Activated CD8-positive, alpha-beta memory T cell treated with anti-CD3 and anti-CD28 coated beads, Interleukin-2, amount 50 U/mL, for 48 hours (primary cell): ENCODE results near the gene RBL1.
"Not testable (repeated sequence)": the region's sequence is repeated elsewhere in the genome, so short reads cannot be mapped to it uniquely, and the experiment has no call there.

Experiments
- DNase-seq: peaks from one replicate; pipeline ENCODE4 v3.0.0-alpha.2; 2020

The RBL1 gene

DNA sequence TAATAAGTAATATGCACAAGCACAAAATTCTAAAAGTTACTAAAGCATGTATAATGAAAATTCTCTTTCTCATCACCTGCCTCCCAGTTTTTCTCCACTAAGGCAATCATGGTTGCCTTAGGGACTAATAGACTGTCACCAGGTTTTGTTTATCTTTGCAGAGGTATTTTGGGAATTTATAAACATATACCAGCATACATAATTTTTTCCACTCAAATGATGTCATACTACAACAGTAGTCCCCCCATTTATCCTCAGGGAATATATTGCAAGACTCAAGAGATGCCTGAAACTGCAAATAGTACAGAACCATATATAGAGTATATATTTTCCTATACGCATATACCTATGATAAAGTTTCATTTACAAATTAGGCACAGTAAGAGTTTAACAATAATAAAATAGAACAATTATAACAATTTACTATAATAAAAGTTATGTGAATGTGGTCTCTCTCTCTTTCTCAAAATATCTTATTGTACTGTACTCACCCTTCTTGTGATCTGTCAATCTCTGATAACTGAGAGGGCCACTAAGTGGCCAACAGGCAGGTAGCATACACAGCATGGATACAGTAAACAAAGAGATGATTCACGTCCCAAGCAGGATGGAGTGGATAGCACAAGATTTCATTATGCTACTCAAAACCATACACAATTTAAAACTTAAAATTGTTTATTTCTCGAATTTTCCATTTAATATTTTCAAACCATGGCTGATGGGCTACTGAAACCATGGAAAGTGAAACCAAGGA, 19.7 kb downstream of the RBL1 start:
- no peak for DNase-seq

DNA sequence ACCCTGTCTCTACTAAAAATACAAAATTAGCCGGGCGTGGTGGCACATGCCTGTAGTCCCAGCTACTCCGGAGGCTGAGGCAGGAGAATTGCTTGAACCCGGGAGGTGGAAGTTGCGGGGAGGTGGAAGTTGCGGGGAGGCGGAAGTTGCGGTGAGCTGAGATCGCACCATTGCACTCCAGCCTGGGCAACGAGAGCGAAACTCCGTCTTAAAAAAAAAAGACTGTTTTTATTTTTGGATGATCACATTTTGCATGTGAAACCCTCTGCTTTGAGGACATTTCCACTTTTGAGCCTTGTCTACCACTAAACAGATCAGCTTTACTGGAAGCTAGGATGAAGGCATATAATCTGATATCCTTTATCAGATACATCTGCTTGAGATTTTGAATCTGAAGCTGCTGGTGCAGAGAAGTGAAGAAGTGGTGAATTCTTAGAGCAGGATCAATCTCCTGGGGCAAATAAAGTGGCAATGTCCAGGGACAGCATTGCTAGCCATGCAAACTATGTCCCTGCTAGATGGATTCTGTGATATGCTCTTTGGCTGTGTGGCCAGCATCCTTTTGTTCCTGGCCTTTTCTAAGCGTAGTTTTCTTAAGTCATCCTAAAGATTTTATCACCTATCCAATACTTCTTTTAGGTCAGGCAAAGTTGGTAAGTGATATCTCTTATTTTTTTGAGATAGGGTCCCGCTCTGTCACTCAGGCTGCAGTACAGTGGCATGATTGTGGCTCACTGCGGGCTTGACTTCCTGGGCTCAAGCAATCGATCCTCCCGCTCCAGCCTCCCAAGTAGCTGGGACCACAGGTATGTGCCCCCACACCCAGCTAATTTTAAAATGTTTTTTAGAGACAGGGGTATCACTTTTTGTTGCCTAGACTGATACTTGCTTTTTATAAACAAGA, 23.3 kb downstream of the RBL1 start:
- no peak for DNase-seq

DNA sequence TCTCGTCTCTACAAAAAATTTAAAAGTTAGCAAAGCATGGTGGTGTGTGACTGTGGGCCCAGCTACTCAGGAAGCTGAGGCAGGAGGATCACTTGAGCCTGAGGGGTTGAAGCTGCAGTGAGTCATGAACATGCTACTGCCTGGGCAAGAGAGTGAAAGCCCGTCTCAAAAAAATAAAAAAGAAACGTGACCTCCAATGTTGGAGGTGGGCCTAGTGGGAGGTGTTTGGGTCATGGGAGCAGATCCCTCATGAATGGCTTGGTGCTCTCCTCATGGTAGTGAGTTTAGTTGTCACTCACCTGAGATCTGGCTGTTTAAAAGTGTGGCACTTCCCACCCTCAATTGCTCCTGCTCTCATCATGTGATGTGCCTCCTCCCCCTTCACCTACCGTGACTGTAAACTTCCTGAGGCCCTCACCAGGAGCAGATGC, 24.3 kb downstream of the RBL1 start:
- DNase-seq: no peak

DNA sequence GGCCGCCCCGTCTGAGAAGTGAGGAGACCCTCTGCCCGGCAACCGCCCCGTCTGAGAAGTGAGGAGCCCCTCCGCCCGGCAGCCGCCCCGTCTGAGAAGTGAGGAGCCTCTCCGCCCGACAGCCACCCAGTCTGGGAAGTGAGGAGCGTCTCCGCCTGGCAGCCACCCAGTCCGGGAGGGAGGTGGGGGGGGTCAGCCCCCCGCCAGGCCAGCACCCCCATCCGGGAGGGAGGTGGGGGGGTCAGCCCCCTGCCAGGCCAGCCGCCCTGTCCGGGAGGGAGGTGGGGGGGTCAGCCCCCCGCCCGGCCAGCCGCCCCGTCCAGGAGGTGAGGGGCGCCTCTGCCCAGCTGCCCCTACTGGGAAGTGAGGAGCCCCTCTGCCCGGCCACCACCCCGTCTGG, 26.2 kb downstream of the RBL1 start:
- DNase-seq: not testable (repeated sequence)

DNA sequence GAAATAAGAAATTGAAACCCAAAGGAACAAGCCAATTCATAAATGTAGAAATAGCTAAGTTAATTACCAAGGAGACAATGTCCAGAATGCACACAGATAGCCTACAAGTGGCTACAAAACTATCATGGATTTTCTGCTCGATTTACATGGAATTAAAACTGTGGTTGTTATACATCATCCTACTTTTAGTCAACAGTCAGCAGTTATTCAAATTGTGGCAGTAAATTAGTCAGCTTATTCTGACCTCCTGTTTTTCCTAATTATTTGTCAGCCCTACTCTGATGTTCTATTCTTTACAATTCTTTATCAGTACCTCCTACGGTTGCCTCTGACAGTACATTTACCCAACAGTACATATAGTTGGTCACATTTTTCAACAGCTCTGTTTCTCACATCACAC, 29.6 kb downstream of the RBL1 start:
- no peak for DNase-seq

DNA sequence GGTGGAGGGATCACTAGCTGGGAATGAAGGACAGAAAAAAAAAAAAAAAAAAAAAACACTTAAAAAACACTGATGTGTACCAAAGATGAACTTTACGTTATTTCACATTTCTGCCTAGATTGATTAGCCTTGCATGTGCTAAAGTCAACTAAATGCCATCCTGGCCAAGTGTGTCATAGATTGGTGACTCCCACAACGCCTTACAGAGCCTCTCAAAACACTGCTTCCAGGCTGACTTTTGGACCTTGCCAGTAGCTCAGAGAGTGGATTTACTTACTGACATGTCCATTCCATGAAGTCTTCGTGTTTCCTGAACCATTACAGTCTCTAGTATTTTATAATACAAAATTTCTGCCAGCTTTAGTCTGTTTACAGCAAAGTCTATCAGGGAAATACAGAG, 40.5 kb downstream of the RBL1 start:
- no peak for DNase-seq

DNA sequence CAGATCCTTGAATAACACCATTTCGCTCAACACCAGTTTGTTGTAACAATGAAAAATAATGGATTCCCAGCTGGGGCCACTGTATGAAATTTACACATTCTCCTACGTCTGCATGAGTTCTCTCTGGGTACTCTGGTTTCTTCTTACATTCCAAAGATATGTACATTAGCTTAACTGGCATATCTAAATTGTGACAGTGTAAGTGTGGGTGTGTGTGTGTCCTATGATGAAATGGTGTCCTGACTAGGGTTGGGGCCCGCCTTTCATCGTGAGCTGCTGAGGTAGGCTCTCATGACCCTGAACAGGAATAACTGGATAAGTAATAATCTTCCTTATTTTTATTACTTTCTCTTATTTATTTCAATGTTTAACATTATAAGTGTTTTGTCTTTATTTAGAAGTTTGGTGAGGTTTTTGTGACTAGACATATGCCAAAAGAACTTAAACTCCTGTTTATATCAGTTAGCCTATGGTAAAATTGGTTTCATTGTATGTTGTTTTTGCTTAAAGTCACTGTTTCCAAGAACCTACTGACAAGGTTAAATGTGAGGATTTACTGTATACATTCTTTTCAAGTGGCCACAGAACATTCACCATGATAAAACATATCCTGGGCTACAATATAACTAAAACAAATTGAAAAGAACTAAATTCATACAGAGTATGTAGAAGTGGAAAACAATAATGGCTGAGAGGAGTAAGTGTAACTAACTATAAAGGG, 42.4 kb downstream of the RBL1 start:
- DNase-seq: no peak

DNA sequence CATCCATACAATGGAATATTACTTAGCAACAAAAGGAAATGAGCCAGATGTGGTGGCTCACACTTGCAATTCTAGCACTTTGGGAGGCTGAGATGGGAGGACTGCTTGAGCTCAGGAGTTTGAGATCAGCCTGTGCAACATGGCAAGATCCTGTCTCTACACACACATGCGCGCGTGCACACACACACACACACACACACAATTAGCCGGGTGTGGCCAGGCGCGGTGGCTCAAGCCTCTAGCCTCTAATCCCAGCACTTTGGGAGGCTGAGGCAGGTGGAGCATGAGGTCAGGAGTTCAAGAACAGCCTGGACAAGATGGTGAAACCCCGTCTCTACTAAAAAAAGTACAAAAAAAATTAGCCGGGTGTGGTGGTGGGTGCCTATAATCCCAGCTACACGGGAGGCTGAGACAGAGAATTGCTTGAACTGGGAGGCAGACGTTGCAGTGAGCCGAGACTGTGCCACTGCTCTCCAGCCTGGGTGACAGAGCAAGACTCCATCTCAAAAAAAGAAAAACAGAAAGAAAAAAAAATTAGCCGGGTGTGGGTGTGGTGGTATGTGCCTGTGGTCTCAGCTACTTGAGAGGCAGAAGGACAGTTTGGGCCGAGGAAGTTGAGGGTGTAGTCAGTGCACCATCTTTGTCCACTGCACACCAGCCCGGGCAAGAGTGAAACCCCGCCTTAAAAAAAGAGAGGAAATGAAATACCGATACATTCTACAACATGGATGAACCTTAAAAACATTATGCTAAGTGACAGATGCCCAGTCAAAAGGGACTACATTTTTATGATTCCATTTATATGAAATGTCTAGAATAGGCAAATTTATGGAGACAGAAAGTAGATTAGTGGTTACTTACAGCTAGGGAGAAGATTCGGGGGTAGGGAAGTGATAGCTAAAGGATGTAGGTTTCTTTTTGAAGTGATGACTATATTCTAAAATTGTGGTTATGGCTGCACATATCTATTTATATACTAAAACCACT, 52.5 kb downstream of the RBL1 start:
- no peak for DNase-seq

DNA sequence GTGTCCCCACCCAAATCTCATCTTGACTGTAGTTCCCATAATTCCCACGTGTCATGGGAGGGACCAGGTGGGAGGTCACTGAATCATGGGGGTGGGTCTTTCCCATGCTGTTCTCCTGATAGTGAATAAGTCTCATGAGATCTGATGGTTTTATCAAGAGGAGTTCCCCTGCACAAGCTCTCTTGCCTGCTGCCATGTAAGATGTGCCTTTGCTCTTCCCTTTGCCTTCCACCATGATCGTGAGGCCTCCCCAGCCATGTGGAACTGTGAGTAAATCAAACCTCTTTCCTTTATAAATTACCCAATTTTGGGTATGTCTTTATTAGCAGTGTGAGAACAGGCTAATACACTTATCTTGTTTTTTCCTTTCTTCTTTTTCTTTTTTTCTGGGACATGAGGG, 56.4 kb downstream of the RBL1 start:
- DNase-seq: not testable (repeated sequence)

DNA sequence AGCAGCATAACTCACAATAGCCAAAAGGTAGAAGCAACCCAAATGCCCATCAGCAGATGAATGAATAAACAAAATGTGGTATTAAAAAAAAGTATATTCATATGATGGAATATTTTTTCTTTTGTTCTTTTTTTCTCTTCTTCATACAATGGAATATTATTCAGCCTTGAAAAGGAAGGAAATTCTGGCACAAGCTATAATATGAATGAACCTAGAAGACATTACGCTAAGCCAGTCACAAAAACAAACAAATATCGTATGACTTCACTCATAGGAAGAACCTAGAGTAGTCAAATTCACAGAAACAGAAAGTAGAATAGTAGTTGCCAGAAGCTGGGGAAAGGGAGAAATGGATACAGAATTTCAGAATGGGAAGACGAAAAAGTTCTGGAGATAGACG, 63.7 kb downstream of the RBL1 start:
- no peak for DNase-seq

DNA sequence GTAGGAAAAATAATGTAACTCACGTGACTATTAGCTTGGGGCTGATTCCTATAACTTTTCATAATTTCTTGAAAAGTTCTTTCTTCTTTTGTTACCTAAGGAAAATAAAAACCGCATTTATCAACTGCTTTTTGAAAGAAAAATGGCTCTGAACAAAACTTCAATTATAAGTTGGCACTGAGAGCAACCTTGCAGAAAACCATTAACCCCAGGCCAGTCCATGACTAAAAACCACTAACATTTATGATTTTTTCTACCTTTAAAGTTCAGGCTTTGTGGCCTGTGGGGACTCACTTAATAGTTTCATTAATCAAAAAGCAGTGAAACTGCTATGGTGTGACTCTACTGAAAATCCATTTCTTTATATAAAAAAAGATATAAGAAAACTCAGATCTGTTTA, 75.2 kb downstream of the RBL1 start:
- DNase-seq: no peak

DNA sequence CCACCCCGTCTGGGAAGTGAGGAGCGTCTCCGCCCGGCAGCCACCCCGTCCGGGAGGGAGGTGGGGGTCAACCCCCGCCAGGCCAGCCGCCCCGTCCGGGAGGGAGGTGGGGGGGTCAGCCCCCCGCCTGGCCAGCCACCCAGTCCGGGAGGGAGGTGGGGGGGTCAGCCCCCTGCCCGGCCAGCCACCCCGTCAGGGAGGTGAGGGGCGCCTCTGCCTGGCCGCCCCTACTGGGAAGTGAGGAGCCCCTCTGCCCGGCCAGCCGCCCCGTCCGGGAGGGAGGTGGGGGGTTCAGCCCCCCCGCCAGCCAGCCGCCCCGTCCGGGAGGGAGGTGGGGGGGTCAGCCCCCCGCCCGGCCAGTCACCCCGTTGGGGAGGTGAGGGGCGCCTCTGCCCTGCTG, 83.2 kb downstream of the RBL1 start:
- DNase-seq: not testable (repeated sequence)

DNA sequence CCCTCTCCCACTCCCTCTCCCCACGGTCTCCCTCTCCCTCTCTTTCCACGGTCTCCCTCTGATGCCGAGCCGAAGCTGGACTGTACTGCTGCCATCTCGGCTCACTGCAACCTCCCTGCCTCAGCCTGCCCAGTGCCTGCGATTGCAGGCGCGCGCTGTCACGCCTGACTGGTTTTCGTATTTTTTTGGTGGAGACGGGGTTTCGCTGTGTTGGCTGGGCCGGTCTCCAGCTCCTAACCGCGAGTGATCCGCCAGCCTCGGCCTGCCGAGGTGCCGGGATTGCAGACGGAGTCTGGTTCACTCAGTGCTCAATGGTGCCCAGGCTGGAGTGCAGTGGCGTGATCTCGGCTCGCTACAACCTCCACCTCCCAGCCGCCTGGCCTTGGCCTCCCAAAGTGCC, 83.9 kb downstream of the RBL1 start:
- DNase-seq: not testable (repeated sequence)

DNA sequence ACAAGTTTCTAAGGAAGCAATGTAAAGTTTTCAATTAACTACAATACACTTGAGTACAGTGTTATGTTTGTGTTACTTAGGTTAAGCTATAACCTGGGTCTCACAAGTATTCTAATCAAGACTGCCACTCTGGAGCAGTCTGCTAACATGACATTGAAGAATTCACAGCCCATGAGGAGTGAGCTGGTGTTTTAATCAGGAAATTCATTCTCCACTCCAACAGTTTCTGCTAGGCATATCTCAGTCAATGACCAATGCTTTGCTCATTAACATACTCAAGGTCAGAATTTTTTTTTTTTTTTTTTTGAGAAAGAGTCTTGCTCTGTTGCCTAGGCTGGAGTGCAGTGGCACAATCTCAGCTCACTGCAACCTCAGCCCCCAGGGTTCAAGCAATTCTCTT, 84.7 kb downstream of the RBL1 start:
- no peak for DNase-seq

DNA sequence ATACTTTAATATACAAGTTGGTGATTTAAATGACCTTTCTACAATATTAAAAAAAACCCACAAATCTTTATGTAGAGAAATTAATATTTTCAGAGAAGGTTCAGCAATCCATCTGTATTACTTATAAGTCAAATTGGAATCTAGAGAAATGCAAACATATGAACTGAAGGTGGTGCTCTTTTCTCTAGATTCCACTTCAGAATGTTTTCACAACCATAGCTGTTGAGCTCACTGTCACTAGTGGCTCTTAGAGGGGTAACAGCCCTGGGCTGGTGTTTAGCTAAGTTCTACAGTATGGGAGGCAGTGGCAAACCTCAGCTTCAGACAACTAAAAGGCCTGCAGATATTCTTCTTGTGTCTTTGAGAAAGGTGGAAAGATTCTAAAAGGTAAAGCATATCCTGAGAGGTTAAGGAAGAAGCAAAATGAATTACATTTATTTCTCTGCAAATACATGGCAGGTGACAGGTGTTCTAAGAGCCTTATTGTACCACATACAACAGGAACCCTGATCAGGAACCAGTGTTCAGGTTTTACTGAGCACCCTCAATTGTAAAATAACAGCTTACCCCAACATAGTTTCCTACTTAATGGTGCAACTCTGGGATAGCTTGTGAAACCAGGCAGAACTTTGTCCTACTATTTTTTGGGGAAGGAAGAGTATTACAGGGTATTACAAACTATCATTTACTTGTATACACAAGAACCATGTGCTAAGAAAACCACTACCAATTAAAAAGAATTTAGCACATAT, 87.7 kb downstream of the RBL1 start:
- no peak for DNase-seq

DNA sequence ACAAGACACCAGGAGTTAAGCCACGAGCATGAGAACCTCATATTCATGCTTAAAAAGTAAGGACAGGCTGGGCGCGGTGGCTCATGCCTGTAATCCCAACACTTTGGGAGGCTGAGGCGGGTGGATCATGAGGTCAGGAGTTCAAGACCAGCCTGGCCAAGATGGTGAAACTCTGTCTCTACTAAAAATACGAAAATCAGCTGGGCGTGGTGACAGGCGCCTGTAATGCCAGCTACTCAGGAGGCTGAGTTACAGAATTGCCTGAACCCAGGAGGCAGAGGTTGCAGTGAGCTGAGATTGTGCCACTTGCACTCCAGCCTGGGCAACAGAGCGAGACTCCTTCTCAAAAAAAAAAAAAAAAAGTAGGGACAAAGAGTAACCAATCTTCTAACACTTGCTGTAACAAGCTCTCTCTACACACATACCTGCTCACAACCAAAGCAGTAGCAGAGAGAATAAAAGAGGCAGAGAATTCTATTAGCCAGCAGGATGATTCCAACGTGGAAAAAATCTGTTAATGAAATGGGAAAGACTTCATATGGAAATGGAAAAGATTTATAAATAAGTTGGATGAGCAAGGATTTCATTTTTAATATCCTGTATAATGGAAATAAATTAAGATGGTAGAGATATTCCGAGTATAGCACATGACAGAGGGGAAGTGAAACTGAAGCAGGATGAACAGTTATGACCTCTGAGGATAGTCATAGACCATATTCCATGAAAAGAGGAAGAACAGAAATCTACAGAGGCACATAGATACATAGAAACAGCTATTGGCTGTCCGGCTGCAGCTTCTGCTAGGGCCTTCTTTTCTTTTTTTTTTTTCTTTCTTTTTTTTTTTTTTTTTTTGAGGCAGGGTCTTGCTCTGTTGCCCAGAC, 90.5 kb downstream of the RBL1 start:
- DNase-seq: not testable (repeated sequence)

DNA sequence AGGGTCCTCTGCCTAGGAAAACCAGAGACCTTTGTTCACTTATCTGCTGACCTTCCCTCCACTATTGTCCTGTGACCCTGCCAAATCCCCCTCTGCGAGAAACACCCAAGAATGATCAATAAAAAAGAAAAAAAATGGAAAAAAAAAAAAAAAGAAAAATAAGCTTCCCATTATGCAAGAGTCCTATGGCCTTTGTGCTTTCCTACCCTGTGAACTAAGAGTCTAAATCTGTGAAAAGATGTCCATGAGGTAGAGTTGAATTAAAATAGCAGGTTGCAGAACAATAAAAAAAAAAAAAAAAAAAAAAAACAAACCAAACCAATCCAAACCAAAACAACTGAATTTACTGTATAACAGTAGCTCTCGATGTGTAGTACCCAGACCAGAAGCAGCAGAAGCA, 94.2 kb downstream of the RBL1 start:
- not testable (repeated sequence) for DNase-seq

DNA sequence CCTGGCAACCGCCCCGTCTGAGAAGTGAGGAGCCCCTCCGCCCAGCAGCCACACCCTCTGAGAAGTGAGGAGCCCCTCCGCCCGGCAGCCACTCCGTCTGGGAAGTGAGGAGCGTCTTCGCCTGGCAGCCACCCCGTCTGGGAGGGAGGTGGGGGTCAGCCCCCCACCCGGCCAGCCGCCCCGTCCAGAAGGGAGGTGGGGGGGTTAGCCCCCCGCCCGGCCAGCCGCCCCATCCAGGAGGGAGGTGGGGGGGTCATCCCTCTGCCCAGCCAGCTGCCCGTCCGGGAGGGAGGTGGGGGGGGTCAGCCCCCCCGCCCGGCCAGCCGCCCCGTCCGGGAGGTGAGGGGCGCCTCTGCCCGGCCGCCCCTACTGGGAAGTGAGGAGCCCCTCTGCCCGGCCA, 95.6 kb downstream of the RBL1 start:
- not testable (repeated sequence) for DNase-seq

DNA sequence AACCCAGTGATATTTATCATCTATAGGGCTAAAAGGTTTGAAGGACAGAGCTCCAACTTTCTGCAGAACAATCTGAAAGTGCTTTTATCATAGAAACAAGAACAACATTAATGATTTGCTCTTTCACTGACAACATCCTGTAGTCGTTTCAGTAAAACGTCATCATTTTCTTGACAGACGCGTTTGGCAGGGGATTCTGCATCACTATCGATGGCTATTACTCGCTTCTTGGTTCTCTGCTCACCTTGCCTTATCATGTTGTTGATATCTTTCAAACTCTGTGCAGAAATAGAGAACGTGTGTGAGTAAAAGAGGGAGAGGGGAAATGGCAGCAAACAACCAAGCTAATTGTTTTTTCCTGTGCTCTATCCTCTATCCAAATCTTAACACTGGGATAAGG, 97.1 kb downstream of the RBL1 start:
- DNase-seq: no peak

DNA sequence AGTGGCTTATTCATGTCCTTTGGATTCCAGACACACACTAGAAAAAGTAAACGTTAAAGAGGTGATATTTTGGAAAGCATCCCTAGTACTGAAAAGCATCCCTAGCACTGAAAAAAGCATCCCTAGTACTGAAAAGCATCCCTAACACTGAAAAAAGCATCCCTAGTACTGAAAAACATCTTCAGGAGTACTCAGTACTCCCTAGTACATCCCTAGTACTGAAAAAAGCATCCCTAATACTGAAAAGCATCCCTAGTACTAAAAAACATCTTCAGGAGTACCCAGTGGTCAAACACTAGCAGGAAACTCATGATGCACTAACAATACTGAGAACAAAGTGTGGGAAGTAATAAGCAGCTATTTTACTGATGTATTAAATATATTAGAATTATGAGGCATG, 98.7 kb downstream of the RBL1 start:
- DNase-seq: no peak
